Astrocyte (in vitro differentiated cells and primary cell): Measurements from ENCODE around the gene THRB.

ENCODE experiments used
- EZH2 ChIP-seq: IDR thresholded peaks from 2 replicates; pipeline ENCODE4 v1.6.1; 2012; ENCODE audit warnings: mild to moderate bottlenecking, low read length, inconsistent platforms; ENCODE audit not compliant: insufficient read depth
- TF ChIP-seq, protein P1 (sequence below): IDR thresholded peaks from 2 replicates; pipeline ENCODE4 v1.5.1; 2011; ENCODE audit warnings: low read depth, mild to moderate bottlenecking, inconsistent platforms, low read length, moderate library complexity; ENCODE audit not compliant: insufficient read depth

DNA sequence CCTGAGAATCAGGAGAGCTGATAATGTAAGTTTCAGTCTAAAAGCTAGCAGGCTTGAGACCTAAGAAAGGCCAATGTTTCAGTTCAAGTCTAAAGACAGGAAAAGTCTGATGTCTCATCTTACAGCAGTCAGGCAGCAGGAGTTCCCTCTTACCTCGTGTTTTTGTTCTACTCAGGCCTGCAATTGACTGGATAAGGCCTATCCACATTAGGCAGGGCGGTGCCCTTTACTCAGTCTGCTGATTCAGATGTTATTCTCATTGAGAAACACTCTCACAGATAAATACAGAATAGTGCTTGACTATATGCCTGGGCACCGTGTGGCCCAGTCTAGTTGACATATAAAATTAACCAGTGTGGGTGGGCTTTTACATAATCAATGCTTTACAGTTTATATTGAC, 427.2 kb downstream of the THRB start:
- TF ChIP-seq EZH2: no peak
- TF ChIP-seq, protein P1, sequence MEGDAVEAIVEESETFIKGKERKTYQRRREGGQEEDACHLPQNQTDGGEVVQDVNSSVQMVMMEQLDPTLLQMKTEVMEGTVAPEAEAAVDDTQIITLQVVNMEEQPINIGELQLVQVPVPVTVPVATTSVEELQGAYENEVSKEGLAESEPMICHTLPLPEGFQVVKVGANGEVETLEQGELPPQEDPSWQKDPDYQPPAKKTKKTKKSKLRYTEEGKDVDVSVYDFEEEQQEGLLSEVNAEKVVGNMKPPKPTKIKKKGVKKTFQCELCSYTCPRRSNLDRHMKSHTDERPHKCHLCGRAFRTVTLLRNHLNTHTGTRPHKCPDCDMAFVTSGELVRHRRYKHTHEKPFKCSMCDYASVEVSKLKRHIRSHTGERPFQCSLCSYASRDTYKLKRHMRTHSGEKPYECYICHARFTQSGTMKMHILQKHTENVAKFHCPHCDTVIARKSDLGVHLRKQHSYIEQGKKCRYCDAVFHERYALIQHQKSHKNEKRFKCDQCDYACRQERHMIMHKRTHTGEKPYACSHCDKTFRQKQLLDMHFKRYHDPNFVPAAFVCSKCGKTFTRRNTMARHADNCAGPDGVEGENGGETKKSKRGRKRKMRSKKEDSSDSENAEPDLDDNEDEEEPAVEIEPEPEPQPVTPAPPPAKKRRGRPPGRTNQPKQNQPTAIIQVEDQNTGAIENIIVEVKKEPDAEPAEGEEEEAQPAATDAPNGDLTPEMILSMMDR: no peak
